ENCODE measurements around the gene STMN1.

- TF ChIP-seq EZH2phosphoT487 (IDR thresholded peaks at IDR 0.05; ENCODE audit: borderline replicate concordance, low read length) (no peak), CTCF (conservative IDR thresholded peaks at IDR 0.05; ENCODE audit: low read depth, low read length) (no peak), EZH2 (IDR thresholded peaks at IDR 0.05; ENCODE audit: low read length, unreplicated experiment) (no peak)
Measured at GRCh38 chr1:25912076-25912831, 6.0 kb upstream of the STMN1 start.

Measured in PC-3 (cell line).